ENCODE results near the gene TMEM256.

TMEM256 gene

DNA sequence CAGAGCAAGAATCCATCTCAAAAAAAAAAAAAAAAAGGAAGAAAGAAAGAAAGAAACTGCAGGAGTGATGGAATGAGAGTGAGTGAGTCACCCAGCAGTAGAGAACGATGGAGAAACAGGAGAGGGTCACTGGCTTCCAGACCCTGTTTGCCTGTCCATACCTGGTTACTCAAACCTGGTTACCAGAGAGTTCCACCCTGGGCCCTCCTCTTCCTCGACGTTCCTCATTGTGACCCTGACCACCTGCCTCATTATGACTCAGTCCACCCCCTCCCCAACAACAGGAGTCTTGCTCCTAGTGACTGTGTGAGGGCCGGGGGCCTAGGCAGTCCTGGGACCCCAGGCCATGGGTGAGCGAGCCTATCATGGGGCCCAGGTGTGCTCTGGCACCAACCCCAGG is 24.7 kb upstream of the TMEM256 start, which contains the start of gene SPEM3:
Gene SPEM3 (plus strand): TSS at position 301 of the 400 bp plus-strand sequence. CDS start 46 bp downstream, at position 347.
- no peak for DNase-seq

GRCh38 chr17:7427549-7427948 is 23.7 kb upstream of the TMEM256 start:
- no peak for DNase-seq

DNA sequence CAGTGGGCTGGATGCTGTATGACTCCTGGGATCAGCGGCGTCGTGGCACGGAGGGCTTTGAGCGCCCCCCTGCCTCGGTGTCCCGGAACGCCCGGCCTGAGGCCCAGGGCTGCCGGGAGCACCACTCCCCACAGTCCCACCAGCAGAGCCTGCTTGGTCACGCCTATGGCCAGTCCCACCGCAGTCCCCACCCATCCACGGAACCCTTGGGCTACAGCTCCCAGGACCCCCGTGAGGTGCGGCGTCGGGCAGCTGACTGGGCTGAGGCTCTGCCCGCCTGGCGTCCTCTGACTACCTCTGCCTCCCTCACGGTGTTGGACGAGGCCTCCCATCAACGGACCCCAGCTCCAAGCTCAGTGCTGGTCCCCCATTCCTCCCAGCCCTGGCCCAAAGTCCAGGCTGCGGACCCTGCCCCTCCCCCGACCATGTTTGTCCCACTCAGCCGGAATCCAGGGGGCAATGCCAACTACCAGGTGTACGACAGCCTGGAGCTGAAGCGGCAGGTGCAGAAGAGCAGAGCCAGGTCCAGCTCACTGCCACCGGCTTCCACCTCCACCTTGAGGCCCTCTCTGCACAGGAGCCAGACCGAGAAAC is 23.1 kb upstream of the TMEM256 start:
- no peak for DNase-seq

DNA sequence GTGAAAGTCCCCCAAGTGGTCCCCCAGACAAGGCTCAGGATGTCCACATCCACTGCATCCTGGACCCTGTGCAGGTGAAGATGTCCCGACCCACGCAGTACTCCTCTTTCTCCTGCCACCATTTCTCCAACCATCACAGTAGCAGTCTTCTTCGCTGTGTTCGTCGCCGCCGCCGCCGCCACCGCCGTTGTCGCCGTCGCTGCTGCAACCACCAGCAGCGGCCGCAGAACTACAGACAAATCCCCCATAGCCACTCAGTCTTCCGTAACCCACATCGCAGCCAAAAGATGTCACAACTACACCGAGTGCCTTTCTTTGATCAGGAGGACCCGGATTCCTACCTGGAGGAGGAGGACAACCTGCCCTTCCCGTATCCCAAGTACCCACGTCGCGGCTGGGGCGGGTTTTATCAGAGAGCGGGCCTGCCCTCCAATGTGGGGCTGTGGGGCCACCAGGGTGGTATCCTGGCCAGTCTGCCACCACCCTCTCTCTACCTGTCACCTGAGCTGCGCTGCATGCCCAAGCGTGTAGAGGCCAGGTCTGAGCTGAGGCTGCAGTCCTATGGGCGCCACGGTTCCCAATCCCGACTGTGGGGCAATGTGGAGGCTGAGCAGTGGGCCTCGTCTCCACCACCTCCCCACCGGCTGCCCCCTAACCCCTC is 22.4 kb upstream of the TMEM256 start:
- DNase-seq: no peak

- no peak for DNase-seq
These were observed 21.9 kb upstream of the TMEM256 start for GRCh38 chr17:7425756-7426155.

- DNase-seq: no peak
These were observed 21.4 kb upstream of the TMEM256 start, which contains the start of gene SPEM2 for GRCh38 chr17:7425316-7425715. TSS of gene SPEM2 (plus strand) at chr17:7425616. CDS start at chr17:7425689, 73 bp downstream.

GRCh38 chr17:7423679-7424078 is 19.8 kb upstream of the TMEM256 start:
- DNase-seq: no peak

GRCh38 chr17:7421186-7421585 is 17.3 kb upstream of the TMEM256 start:
- DNase-seq: no peak

- no peak for DNase-seq
These were observed 16.1 kb upstream of the TMEM256 start, which contains the start of gene SPEM1 for GRCh38 chr17:7419819-7420610. TSS of gene SPEM1 (plus strand) at chr17:7420324. CDS start at chr17:7420385, 61 bp downstream.

DNA sequence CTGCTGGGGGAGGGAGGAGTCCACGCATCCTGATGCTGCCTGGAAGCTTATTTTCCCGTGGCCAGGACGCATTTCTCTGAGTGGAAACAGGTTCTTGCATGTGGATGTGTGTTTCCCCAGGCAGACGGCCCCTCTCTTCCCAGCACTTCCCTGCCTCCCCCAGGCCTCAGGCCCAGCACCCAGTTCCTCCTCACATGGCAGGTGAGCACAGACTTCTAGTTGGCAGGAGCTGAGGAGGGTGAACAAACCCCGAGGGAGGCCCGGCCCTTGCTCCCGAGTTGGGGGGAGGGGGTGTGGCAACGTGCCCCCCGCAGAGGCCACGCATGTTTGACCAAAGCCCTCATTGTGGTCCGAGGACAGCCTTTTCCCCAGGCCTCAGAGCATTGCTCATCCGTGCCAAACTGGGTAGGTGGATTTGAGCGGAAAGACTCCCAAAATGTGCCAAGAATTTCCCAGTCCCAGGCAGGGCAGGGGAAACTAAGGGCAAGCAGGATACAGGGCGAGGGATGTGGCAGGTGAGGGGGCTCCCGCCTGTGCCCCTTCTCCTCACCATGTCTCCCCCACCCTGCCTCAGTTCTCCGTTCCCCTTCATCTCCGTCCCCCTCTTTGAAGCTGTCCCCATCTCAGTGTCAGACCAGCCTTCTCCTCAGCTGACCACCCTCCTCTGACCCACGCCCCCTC is 14.7 kb upstream of the TMEM256 start:
- DNase-seq: no peak

GRCh38 chr17:7417056-7417655 is 13.3 kb upstream of the TMEM256 start:
- no peak for DNase-seq

DNA sequence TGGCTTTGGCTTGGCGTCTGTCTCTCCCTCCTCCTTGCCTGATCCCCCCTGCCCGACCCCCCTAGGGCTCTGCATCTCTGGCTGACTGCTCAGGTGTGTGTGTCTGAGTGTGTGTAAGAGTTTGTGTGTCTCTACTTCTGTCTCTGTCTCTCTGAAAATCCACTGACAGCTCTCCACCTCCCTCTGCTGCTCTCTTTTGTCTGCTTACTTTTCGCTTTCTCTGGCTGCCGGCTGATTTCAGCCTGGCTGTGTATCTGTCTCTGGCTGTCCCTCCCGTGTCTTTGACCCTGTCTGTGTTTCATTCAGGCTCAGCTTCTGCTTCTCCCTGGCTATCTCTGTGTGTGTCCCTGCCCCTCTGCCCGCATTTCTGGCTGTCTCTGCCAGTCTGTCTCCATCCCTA is 12.4 kb upstream of the TMEM256 start:
- no peak for DNase-seq

DNA sequence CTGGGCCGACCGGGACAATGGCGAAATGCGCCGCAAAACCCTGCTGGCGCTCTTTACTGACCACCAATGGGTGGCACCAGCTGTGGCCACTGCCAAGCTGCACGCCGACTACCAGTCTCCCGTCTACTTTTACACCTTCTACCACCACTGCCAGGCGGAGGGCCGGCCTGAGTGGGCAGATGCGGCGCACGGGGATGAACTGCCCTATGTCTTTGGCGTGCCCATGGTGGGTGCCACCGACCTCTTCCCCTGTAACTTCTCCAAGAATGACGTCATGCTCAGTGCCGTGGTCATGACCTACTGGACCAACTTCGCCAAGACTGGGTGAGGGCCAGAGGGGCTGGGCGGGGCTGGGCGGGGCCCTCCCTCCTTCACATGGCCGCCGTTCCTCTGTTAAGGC is 11.9 kb upstream of the TMEM256 start:
- DNase-seq: no peak

GRCh38 chr17:7414837-7415236 is 10.9 kb upstream of the TMEM256 start:
- no peak for DNase-seq

DNA sequence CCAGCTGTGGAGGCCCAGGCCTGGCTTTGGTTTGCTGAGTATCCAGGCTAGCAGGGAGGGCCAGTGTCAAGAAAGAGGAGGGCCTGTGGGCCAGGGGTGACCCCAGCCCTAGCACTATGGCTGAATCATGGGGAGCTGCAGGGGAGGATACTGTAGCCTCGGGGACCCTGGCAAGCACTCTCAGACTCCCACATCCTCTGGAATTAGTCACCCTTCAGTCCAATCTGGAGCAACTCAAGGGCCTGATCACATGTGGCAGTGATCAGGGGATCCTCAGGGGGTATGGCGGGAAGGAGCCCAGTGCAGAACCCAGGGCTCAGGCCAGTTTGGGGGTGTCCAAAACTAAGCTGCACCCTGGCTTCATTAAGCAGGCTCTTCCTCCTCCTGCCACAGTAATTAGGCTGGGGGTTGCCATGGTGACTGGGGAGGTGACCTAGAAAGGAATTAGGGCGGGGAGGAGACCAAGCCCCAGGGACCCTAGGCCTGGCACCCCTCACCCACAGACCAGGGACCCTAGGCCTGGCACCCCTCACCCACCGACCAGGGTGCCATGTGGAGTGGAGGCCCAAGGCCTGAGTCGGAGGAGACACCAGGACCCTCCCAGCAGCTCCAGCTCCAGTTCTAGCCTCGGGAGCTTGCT is 9.6 kb upstream of the TMEM256 start:
- DNase-seq: peak in 1 of 3 donors; percentile 20

DNA sequence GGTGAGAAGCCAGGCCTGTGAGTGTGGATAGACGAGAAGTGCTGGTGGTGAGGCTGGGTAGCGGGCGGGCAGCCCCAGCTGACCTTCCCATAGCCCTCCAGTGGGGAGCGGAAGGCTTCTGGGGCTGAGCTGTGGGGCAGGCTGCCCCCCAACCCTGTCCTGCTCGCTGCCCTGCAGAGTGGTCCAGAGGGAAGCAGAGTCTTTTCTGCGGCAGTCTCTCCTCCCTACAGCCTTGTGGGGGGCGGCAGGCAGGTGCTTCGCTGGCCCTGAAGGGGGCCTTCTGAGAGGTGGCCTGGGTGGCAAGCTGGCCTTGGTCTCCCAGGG is 7.5 kb upstream of the TMEM256 start:
- DNase-seq: no peak

- no peak for DNase-seq
These were observed 6.9 kb upstream of the TMEM256 start for GRCh38 chr17:7410634-7411426.

GRCh38 chr17:7409716-7410115 is 5.8 kb upstream of the TMEM256 start:
- no peak for DNase-seq

DNA sequence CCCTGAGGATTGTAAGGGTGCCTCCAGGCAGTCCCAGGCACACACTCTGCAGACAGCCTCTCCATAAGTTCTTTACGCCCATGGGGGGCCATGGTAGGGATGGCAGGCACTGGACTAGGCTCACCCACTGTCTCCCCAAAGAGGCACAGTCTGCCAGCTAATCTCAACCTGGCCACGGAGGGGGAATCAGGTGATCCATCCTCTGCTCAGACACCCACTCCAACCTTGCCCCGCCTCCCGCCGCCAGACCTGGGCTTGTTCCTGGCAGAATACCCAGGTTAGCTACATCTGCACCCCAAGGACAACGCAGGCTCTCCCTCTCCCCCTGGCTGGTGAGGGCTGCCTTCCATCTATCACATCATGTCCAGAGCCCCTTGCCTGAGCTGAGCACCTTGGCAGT is 5.0 kb upstream of the TMEM256 start:
- no peak for DNase-seq

DNA sequence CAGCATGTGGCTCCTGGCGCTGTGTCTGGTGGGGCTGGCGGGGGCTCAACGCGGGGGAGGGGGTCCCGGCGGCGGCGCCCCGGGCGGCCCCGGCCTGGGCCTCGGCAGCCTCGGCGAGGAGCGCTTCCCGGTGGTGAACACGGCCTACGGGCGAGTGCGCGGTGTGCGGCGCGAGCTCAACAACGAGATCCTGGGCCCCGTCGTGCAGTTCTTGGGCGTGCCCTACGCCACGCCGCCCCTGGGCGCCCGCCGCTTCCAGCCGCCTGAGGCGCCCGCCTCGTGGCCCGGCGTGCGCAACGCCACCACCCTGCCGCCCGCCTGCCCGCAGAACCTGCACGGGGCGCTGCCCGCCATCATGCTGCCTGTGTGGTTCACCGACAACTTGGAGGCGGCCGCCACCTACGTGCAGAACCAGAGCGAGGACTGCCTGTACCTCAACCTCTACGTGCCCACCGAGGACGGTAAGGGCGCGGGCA is 4.4 kb upstream of the TMEM256 start:
- peak in 2 of 3 donors; percentile 33 to 40 for DNase-seq

All from suppressor macrophage treated with lipopolysaccharide for 1 hour (primary cell).